ENCODE results near the gene MARK2.
"Not testable (repeated sequence)": the region's sequence is repeated elsewhere in the genome, so short reads cannot be mapped to it uniquely, and the experiment has no call there.

MARK2 gene

DNA sequence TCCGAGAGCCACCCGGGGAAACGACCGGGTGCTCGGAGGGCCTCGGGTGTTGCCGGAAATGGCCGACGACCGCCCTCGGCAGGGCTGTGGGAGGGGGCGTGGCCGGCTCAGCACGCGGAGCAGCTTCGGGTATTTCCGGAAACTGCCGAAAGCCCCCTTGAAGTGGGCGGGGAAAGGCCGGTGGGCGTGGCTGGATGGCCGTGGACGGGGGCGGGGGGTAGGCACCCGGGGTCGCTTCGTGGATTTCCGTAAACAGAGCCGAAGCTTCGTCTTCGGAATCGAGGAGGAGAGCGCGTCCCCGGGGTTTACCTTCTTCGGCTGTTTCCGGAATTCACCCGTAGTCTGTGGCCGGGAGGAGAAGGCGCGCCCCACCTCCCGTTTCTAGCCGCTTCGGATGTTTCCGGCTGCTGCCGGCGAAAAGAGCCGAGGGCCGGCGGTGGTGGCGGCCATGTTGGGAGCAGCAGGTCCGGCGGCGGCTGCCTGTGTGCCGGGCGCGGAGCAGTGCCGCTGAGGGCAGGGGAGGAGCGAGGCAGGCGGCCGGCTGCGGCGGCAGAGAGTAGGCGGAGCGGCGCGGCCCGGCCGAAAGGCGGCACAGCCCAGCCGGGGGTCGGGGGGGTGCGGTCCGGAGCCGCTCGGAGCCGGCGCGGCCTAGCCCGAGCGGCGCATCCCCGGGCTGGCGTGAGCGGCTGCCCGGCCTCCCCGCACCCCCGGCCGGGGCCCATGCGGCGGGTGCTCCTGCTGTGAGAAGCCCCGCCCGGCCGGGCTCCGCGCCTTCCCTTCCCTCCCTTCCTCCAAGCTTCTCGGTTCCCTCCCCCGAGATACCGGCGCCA, at the start of gene MARK2:
Gene MARK2, plus strand, starts transcription at position 433 of the 830 bp plus-strand sequence. Its CDS starts 397 bp downstream, at position 830.
- DNase-seq (ENCODE audit: low read depth), result peak; percentile 98

DNA sequence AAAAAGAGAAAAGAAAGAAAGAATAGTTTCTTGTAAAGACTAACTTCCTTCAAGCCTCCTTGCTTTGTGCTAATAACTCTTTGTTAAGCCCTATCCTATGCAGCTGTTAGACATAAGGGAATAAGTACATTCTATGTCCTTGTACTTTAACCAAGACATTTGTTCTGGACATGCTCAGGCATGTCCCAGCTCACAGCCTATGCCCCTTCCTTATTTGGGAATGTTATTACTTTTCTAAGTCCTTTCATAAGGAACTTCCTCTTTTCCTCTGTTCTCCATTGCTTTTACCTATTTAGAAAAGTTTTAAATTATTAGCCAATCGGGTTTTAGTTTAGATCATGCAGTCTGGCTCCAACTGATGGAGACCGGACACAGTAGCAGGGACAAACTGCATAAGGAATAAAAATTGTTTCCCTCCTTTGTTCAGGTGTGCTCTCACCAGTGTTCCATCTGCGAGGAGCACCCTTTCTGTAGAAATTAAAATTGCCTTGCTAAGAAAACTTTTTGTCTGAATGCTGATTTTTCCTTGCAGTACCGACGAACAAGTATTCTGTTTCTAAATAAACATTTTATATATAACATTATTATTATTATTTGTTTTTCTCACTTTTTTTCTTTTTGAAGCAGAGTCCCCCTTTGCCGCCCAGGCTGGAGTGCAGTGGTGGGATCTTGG, 47.3 kb upstream of the MARK2 start:
- DNase-seq (ENCODE audit: low read depth), result no peak

DNA sequence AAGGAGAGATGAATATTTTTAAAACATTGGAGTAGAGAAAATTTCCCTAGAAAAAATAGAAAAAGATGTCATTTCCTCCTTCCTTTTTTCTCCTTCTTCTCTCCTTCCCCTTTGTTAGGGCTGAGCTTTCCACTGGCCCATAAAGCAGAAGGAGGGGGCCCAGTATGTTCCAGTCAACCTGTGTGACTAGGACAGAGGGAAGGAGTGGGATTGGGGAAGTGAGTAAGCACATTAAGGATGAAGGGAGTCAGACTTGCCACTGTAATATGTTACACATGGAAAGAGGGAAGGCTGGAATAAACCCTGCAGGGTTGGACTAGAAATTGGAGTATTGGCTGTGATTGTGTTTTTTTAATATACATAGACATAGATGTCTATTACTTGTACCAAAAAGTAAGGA, 45.7 kb upstream of the MARK2 start:
- no peak for DNase-seq (ENCODE audit: low read depth)

DNA sequence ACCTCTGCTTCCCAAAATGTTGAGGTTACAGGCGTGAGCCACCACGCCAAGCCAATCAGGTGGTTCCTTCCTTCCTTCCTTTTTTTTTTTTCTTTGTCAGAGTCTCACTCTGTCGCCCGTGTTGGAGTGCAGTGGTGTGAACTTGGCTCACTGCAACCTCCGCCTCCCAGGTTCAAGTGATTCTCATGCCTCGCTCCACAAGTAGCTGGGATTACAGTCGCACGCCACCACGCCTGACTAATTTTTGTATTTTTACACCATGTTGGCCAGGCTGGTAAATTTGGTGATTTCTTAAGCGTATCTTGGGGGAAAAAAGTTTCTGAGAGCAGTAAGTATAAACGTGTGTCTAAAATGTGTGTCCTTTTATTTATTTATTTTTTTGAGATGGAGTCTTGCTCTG, 43.8 kb upstream of the MARK2 start:
- DNase-seq (ENCODE audit: low read depth), result no peak

DNA sequence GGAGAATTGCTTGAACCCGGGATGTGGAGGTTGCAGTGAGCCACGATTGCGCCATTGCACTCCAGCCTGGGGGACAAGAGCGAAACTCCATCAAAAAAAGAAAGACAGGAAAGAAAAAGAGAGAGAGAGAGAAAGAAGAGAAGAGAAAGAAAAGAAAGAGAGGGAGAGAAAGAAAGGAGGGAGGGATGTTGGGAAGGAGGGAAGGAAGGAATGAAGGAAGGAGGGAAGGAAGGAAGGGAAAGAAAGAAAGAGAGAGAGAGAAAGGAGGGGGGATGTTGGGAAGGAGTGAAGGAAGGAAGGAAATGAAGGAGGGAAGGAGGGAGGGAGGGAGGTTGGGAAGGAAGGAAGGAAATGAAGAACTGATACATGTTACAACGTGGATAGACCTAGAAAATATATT, 38.0 kb upstream of the MARK2 start:
- no peak for DNase-seq (ENCODE audit: low read depth)

DNA sequence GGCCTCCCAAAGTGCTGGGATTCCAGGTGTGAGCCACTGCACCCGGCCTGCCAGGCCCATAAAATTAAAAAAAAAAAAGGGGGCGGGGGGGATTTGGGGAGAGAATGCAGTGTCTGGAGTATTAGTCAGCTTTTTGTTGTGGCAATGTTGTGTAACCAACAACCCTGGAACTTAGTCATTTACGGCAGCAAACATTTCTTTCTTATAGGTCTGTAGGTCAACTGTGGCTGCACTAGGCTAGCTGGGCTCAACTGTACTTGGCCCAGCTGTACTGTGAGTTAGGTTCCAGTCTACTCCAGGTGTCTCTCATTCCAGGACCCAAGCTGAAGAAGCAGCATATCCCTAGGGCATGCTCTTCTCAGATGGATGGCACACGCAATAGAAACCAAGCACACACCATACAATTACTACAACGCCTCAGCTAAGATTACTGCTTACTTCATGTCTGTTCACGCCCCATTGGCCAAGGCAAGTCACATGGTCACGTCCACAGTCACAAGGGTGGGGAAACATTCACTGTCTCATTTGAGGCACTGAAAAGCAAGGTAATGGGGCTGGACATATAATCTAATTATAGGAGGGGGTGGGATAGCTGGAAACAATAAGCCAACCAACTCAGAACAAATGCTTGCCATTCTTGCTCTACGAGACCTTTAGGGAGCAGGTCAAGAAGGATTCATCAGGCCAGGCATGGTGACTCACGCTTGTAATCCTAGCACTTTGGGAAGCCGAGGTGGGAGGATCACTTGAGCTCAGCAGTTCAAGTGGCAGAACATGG, 36.1 kb upstream of the MARK2 start:
- peak; percentile 66 for DNase-seq (ENCODE audit: low read depth)

DNA sequence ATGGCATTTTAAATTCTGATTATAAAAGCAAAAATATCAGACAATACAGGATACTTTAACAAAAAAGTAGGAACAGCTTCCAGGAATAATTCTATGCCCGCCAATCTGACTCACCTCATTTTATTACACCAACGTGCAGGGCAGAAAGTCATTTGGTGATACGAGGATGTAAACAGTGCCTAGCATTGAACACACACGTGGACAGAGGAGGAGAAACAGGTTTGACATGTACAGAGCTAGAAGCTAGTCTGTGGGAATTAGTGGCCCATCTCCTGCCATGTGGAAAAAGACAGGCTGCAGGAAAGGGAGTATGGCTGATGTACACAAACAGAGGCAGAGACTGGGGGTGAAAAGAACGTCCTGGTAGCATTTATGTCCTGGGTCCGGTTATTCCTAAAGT, 34.7 kb upstream of the MARK2 start:
- DNase-seq (ENCODE audit: low read depth), result no peak

DNA sequence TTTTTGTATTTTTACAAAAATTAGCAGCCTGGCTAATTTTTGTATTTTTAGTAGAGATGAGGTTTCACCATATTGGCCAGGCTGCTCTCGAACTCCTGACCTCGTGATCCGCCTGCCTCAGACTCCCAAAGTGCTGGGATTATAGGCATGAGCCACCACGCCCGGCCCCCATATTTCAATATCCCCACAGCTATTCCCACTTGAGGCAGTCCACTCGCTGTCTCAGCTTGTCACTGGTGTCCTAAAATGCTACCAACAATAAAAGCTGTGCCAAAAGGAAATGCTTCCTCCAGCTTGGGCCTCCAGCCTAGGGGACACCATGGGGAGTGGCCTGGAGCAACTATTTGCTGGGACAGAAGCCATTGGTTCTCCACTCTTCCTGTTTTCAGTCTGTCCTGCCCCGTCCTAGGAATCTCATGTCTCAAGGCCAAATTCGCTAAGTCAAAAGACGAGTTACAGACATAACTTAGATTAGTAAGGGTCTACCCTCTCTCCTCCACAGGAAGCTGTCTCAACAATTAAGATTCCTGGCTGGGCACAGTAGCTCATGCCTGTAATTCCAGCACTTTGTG, 33.0 kb upstream of the MARK2 start:
- no peak for DNase-seq (ENCODE audit: low read depth)

DNA sequence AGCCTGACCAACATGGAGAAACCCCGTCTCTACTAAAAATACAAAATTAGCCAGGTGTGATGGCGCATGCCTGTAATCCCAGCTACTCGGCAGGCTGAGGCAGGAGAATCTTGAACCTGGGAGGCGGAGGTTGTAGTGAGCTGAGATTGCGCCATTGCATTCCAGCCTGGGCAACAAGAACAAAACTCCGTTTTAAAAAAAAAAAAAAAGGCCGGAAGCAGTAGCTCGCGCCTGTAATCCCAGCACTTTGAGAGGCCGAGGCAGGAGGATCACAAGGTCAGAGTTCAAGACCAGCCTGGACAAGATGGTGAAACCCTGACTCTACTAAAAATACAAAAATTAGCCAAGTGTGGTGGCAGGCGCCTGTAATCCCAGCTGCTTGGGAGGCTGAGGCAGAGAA, 28.5 kb upstream of the MARK2 start:
- not testable (repeated sequence) for DNase-seq (ENCODE audit: low read depth)

DNA sequence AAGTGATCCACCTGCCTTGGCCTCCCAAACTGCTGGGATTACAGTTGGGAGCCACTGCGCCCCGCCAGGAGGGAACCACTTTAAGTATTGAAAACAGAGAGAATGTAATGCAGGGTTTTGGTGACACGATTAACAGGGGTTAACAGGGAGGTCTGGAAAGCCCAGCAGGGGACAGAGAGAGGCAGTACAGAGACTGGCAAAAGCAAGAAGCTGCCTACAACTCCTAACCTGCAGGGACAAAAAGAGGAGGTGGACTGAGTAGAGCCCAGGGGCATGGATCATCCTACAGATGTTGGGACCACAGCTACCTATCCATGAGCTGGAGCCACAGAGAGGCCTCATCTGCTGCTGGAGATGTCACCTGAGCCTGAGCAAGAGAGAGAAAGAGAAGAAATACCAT, 27.4 kb upstream of the MARK2 start:
- DNase-seq (ENCODE audit: low read depth), result no peak

DNA sequence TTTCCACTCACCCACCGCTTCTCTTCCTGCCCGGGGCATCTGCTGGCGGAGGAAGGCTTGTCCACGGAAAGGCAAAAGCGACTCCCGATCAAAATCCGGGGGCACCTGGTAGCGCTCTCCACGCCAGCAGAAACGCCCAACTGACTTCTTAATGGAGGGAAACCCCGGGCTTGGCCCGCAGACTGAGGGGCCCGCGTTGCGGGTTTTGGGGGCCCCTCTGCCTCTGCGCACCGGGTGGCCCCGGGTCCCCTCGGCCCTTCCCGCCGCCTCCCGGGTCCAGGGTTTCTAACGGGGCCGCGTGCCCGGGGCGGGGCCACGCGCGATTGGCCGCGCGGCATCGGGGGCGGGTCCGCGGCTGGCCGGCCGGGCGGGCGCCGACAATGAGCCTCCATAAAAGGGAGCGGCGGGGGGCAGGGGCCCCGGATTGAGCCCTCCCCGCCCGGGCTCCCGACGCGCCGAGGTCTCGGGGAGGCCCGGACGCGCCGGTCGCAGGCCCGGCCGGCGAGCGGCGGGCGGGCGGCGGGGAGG, 25.8 kb upstream of the MARK2 start, which contains the start of gene SPINDOC:
Gene SPINDOC, plus strand, starts transcription at position 422 of the 528 bp plus-strand sequence. CDS start 231 bp downstream, outside the sequence.
- peak; percentile 78 for DNase-seq (ENCODE audit: low read depth)

DNA sequence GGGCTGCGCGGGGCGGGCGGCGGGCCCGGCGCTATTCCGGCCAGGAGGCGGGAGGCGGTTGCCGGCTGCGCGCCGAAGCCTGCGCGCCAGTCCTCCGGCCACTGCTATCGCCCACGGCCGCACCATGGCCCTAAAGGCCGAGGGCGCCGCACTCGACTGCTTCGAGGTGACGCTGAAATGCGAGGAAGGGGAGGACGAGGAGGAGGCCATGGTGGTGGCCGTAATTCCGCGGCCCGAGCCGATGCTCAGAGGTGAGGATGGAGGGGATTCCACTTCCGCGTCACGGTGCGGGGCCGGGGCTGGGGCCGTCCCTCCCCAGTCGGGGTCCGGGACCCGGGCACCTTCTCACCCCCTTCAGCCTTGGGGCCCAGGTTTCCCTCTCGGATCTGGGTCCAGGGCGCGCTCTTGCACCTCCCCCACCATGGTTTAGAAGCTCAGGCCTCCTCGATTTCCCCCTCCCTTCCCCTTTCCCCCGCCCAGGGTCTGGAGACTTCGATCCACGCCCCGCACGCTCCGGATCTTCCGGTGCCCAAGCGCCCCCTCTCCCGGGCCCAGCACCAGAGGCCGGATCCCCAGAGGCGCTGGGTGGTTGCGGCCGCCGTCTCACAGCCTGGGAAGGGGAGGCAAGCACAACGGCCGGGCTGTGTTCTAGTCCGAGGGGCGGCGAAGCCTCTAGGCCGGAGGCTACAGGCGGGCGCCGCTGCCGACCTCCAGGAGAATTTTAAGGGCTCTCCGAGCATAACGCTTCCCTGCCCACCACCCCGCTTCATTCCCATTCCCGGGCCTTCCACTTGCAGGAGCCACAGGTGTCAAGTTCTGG, 25.1 kb upstream of the MARK2 start:
- peak; percentile 64 for DNase-seq (ENCODE audit: low read depth)

DNA sequence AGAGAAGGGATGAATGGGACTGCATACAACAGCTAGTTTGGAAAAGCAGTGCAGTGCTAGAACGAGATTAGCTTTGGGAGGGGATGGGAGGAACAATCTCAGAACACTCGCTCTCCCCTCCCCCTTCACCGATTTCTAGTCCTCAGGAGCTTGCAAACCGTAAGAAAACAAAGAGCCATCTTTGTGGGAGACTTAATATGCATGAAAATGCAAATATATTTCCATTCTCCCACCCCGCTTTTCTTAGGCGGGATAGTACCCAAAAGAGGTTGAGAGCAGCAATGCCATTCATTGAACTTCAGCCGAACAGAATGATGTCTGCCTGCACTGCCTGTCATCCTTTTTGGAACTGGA, 24.6 kb upstream of the MARK2 start:
- DNase-seq (ENCODE audit: low read depth), result no peak

DNA sequence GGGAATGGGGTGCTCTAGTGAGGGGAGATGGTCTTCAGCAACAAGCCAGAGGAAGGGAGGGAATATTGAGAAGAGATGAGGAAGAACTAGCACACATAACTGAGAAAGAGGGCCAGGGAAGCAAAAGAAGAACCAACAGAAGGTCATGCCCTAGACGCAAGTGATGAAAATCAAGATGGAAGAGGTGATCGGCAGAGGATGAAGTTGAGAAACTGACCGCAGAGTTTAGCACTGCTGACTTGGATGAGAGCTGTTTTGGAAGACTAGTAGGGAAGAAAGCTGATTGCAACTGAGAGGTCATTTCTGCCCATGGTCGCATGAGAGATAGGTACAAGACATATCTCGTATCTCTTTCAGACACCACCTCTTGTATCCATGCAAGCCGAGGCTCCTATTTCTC, 22.7 kb upstream of the MARK2 start:
- no peak for DNase-seq (ENCODE audit: low read depth)

DNA sequence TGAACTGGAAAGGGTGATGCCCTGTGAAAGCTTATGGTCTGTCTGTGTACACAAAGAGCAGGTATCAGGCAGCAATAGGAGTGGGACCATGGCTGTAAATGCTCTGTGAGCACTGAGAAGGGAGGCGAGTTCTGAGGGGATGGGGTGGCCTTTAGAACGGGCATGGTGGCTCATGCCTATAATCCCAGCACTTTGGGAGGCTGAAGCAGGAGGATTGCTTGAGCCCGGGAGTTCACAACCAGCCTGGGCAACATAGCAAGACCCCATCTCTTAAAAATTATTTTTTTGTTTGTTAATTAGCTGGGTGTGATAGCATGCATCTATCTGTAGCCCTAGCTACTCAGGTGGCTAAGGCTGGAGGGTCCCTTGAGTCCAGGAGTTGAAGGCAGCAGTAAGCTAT, 22.2 kb upstream of the MARK2 start:
- DNase-seq (ENCODE audit: low read depth), result no peak

DNA sequence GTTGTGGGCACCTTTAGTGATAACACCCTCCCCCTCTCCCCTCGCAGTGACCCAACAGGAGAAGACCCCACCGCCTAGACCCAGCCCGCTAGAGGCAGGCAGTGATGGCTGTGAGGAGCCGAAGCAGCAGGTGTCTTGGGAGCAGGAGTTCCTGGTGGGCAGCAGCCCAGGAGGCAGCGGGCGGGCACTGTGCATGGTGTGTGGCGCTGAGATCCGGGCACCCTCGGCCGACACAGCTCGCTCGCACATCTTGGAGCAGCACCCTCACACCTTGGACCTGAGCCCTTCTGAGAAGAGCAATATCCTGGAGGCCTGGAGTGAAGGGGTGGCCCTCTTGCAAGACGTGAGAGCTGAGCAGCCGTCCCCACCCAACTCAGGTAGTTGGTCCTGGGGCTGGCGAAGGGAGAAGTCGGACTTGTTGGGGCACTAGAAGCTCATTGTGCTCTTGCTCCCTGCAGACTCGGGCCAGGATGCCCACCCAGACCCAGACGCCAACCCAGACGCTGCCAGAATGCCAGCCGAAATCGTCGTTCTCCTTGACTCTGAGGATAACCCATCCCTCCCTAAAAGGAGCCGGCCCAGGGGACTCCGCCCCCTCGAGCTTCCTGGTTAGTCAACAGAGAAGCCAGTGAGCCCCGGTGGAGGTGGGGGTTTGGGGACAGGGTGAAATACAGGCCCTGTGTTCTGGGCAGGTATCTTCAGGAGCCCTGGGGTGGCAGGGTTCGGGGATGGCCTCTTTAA, 21.0 kb upstream of the MARK2 start:
- DNase-seq (ENCODE audit: low read depth), result no peak

DNA sequence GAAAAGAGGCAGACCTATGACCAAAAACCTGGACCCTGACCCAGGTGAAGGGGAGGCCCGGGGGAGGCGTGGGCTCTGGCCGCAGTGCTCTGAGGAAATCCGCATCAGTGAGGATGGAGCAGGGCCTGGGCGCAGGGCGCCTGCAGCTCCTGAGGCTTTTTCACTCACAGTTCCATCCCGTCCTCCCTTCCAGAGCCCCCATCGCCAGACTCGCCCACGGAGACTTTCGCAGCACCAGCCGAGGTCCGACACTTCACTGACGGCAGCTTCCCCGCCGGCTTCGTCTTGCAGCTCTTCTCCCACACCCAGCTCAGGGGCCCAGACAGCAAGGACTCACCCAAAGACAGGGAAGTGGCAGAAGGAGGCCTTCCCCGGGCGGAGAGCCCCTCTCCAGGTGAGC, 20.3 kb upstream of the MARK2 start:
- DNase-seq (ENCODE audit: low read depth), result no peak

DNA sequence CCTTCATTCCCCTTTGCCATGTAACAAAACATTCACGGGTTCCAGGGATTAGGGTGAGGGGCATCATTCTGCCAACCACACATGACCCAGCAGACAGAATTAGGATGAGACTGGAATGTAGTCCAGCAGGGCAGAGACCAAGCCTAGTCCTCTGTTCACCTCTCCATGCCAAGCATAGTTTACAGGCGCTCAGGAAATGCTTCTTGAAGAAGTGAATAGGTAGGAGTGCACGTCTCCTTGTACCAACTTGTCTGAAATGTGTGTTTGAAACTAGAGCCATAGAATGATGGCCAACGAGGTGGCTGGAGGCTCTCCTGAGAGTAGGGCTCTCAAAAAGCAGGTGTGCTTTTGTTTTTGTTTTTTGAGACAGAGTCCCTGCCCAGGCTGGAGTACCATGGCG, 17.5 kb upstream of the MARK2 start:
- DNase-seq (ENCODE audit: low read depth), result no peak

DNA sequence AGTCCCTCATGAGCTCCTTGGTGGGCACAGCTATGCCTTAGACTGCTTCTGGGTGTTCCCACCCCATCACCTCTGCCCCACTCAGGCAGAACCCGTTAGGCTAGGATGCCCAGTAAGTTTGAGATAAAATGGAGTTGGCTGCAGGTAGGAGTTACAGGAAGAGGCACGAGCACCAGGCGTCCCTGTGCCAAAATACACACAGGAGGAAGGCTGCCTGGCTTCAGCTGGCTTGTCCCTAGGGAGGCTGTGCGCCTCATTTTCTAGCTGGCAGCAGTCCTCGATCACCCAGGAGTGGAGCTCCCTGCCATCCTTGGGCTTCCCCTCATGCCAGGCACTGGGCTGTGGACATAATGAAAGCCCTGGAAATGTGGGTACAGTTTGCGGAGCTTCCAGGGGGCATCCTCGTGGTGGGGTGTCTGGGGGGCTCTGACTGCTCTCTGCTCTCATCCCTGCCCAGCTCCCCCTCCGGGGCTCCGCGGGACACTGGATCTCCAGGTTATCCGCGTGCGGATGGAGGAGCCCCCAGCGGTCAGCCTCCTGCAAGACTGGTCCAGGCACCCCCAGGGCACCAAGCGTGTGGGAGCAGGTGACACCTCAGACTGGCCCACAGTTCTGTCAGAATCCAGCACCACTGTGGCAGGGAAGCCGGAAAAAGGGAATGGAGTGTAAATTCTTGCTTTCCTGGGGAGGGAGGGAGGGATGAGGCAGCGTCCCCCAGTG, 12.3 kb upstream of the MARK2 start:
- no peak for DNase-seq (ENCODE audit: low read depth)
